Measurements from ENCODE around the gene ZIK1.

The ZIK1 gene

GRCh38 chr19:57559008-57559403 is 24.9 kb upstream of the ZIK1 start:
- peak; percentile 23 to 31 for DNase-seq (ENCODE audit: low read depth in 2 of 2)
- TF ChIP-seq, protein P1, sequence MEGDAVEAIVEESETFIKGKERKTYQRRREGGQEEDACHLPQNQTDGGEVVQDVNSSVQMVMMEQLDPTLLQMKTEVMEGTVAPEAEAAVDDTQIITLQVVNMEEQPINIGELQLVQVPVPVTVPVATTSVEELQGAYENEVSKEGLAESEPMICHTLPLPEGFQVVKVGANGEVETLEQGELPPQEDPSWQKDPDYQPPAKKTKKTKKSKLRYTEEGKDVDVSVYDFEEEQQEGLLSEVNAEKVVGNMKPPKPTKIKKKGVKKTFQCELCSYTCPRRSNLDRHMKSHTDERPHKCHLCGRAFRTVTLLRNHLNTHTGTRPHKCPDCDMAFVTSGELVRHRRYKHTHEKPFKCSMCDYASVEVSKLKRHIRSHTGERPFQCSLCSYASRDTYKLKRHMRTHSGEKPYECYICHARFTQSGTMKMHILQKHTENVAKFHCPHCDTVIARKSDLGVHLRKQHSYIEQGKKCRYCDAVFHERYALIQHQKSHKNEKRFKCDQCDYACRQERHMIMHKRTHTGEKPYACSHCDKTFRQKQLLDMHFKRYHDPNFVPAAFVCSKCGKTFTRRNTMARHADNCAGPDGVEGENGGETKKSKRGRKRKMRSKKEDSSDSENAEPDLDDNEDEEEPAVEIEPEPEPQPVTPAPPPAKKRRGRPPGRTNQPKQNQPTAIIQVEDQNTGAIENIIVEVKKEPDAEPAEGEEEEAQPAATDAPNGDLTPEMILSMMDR (IDR thresholded peaks at IDR 0.05; ENCODE audit: low read depth, low read length) = no peak
- H3K4me3 ChIP-seq (replicated peaks in 1 of 2; ENCODE audit: low read depth in 2 of 2, low read length in 2 of 2) = peak overlapping the region; percentile 98 to 99

DNA sequence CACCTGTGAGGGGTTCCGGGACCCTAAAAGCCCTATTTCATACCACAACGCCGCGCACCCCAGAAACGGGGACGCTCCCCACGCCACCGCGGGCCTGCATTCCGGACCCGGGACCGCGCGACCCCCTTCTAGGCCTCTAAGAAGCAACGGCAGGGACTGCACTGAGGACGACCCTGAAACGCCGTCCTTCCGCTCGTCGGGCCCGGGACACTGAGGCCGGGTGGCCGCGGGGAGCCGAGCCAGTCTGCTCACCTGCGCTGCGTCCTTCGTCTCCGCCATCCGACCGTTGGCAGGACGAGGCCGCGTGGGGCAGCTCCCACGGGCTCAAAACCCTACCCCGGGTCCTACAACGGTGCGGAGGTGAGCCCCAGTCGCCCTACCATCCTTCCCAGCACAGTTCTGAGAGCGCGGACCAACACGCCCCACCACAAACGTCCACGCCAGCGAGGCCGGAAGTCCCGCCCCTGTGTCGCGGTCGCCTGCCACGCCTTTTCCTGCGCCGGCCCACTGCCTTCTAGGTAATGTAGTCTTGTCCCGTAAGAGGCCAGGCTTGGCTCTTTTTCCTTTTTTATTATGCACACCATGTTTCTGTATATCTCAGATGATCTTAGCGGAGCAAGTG is 24.4 kb upstream of the ZIK1 start, which contains the start of gene ZNF550:
Gene ZNF550 (minus strand): TSS at position 460 of the 622 bp plus-strand sequence. CDS start 181 bp downstream, at position 279.
- TF ChIP-seq, protein P1 (IDR thresholded peaks at IDR 0.05; ENCODE audit: low read depth, low read length) = no peak
- peak within 1 kb of the TSS; percentile 98 to 99 for H3K4me3 ChIP-seq (replicated peaks in 1 of 2; ENCODE audit: low read depth in 2 of 2, low read length in 2 of 2)

DNA sequence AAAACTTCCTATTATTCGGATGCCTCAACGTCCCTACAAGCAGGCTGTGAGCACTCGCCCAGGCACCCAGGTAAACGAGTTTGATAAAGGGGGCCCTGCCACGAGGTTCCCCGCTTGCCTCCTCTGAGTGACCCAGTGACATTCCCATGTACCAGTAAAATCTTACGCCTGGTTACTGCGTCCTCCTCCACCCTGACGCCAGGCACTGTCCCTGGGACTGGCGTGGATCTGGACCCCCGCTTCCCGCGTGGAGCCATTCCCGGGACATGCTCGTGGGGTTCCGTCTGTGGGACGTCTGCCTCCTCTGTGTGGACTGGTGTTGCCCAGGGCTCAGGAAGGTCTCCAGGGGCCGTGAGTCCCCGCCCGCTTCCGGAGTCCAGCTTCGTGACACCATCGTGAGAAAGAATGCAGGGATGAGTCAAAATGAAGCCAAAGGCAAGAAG is 23.9 kb upstream of the ZIK1 start:
- TF ChIP-seq, protein P1 (IDR thresholded peaks at IDR 0.05; ENCODE audit: low read depth, low read length) = no peak
- peak overlapping the region; percentile 98 to 99 for H3K4me3 ChIP-seq (replicated peaks in 1 of 2; ENCODE audit: low read depth in 2 of 2, low read length in 2 of 2)
- DNase-seq (ENCODE audit: low read depth in 2 of 2) = peak; percentile 63 to 93

More for the DNA sequence above, 24.4 kb upstream of the ZIK1 start, which contains the start of gene ZNF550:
- peak; percentile 91 to 93 for DNase-seq (ENCODE audit: low read depth in 2 of 2)

DNA sequence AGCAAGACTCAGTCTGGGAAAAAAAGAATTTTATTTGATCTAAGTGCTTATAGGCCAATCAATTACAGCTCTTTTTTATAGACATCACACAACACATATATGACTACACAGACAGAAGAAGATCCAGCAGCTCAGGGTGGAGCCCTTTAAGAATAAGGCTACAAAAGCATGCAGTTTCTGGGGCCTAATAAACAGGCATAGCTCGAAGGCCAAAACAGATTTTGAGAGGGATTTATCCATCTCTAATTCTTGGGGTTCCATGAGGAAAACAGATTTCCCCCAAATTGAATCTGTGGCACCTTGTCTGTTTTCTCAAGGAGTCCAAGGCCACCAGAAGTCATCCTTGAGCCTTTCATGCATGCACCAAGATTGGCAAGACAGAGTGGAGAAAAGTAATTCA is 20.4 kb upstream of the ZIK1 start:
- TF ChIP-seq, protein P1 (IDR thresholded peaks at IDR 0.05; ENCODE audit: low read depth, low read length) = no peak
- DNase-seq (ENCODE audit: low read depth in 2 of 2) = no peak
- H3K4me3 ChIP-seq (replicated peaks in 1 of 2; ENCODE audit: low read depth in 2 of 2, low read length in 2 of 2) = no peak overlapping the region

- TF ChIP-seq, protein P1 (IDR thresholded peaks at IDR 0.05; ENCODE audit: low read depth, low read length) = no peak
- H3K4me3 ChIP-seq (replicated peaks in 1 of 2; ENCODE audit: low read depth in 2 of 2, low read length in 2 of 2) = no peak overlapping the region
- peak; percentile 49 to 56 for DNase-seq (ENCODE audit: low read depth in 2 of 2)
These were observed 17.3 kb upstream of the ZIK1 start for GRCh38 chr19:57566396-57567265.

- no peak overlapping the region for H3K4me3 ChIP-seq (replicated peaks in 1 of 2; ENCODE audit: low read depth in 2 of 2, low read length in 2 of 2)
- TF ChIP-seq, protein P1 (IDR thresholded peaks at IDR 0.05; ENCODE audit: low read depth, low read length) = no peak
These were observed 13.2 kb upstream of the ZIK1 start for GRCh38 chr19:57570707-57571106.

More at GRCh38 chr19:57570707-57571106, 13.2 kb upstream of the ZIK1 start:
- DNase-seq (ENCODE audit: low read depth in 2 of 2) = no peak

All from cardiac fibroblast (primary cell).